HG03097 (cell line): ENCODE measurements around the gene MT1B.

ENCODE experiments used
- ATAC-seq: cut with Tn5 transposase; IDR thresholded peaks from one replicate; pipeline ENCODE4 v1.9.1; 2021; ENCODE audit not compliant: unreplicated experiment, low FRiP score

Gene MT1B

DNA sequence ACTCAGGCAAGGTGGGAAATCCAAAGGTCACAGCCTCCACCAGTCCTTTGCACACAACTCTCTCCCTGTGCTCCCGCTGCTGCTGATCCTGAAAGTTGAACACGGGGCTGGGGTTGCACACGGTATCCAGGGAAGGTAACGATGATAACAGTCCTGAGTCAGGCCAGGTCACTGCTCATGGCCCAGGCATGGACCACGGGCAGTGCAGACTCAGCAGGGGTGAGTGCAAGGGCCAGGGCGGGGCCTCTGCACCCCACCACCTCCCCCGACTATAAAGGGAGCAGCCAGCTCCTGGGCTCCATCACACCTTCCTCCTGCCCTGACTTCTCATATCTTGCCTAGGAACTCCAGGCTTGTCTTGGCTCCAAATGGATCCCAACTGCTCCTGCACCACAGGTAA lies at the start of gene MT1B:
MT1B (plus strand) TSS at position 301 of the 400 bp plus-strand sequence; CDS start at position 369, 68 bp downstream.
- ATAC-seq: no peak

DNA sequence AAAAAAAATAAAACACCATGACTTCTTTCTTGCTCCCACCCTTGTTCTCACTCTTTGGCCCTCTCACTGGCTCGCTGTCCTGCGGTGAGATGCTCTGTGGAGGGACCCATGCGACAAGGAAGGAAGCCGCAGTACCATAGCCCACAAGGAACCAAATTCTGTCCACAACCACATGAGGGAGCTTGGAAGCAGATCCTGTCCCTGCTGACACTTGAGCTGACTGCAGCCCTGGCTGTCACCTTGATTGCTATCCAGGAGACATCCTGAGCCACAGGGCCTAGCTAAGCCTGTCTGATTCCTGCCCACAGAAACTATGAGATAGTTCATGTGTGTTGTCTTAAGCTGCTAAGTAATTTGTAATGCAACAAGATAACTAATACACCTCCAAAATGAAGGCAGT lies 48.1 kb upstream of the MT1B start:
- no peak for ATAC-seq

DNA sequence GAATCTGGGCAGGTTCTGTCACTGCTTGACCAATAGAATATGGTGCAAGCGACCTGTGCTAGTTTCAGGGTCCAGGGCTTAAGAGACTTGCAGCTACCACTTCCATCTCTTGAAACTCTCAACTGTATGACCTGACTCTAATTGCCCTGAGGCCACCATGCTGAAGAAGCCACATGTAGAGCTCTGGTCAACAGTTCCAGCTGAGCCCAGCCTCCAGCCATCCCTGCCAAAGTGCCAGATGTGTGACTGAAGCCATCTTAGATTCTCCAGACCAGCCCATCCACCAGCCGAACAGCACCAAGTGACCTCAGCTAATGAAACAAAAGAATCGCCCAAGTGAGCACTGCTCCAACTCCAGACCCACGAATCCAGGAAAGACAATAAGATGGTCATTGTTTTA lies 46.7 kb upstream of the MT1B start:
- ATAC-seq: no peak

DNA sequence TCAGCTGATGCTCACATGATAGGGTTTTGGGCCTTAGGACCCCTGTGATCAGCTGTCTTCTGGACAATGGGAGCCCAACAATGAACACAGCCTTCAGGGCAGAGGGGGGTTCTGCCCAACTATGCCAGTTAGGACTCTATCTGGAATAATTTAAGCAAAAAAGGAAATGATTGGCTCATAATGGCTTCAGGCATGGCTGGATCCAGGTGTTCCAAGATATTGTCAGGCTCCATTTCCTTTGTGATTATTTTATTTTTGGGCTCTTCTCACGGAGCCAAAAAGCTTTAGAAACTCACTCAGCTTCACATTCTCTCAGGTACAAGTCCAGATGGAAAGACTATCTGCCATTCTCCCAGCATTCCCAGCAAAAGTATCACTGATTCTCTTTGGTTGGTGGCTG lies 46.2 kb upstream of the MT1B start:
- no peak for ATAC-seq

DNA sequence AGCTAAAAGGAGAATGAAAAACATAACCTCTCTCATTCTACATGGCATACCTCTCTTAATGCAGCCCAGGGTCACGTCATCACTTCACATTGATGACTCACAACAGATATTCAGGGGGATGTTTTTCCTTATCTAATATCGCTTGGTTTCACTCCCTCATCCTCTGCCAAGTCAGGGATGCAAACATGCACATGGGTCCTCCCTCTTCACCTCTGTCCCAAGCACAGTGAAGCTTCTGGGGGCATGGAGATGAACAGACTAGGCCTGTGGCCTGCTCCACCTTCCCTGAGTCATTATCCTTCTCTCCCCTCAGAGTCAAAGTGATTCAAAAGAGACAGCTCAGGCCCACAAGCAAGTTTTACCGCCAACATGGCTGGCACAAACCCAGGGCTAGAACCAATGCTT lies 45.6 kb upstream of the MT1B start:
- ATAC-seq: no peak

DNA sequence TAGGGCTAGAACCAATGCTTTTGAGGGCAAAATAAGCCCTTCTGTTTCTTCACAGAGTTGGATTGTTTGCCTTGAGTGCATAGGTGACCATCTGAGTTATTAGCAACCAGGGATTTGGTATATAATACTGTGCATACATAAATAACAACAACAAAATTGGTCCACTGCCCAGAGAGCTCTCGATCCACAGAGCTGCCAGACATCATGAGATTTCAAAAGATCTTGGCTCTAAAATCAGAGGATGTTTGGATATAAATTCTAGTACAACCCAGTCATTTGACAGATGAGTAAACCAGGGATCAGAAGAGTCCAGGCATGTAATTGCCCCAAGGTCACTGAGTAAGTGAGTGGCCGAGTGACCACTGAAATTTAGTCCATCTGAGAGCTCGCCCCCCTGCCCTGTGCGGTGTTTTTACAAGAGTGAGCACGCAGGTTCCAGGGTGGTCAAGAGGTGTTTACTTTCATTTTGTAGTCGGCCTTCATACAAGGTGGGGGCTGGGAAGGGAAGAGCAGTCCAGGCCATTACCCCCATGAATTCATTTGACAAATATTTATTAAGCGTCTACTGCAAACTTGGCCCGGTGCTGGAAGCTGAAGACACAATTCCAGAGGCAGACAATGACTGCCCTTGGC lies 45.1 kb upstream of the MT1B start:
- no peak for ATAC-seq

DNA sequence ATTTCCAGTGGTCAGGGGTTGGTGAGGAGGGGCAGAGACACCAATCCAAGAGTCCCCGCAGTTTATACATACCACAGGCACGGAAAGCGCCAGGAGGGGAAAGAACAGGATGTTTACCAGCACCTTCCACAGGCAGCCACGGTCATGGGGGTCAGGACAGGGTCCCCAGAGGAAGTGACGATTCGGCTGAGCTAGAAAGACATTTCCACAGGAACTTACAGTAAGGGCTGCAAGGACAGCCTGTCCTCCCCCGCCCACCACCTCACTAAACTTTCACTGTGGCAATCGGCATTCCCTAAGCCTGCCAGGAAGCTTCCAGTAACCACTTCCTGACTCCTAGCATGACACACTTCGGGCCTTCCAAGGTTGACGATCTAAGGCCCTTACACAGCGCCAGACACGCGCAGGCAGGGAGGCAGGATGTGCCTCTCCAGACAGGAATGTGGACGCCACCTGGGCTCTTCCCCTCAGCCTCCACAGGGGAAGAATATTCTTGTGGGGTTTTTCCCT lies 44.5 kb upstream of the MT1B start:
- no peak for ATAC-seq

DNA sequence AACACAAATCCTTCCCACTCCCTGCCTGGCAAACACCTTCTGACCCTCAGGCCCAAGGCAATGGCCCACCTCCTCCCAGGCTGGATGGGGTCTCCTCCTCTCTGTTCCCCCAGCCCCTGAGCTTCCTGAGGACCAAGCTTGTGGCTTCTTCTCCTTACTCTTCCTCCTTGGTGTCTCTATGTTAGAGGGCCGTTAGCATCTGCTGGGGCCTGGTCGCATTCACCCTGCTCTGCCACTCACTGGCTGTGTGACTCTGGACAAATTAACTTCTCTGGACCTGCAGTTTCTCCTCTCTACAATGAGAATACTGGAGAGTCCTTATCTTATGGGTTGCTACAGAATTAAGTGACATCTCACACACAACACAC lies 44.0 kb upstream of the MT1B start:
- no peak for ATAC-seq

DNA sequence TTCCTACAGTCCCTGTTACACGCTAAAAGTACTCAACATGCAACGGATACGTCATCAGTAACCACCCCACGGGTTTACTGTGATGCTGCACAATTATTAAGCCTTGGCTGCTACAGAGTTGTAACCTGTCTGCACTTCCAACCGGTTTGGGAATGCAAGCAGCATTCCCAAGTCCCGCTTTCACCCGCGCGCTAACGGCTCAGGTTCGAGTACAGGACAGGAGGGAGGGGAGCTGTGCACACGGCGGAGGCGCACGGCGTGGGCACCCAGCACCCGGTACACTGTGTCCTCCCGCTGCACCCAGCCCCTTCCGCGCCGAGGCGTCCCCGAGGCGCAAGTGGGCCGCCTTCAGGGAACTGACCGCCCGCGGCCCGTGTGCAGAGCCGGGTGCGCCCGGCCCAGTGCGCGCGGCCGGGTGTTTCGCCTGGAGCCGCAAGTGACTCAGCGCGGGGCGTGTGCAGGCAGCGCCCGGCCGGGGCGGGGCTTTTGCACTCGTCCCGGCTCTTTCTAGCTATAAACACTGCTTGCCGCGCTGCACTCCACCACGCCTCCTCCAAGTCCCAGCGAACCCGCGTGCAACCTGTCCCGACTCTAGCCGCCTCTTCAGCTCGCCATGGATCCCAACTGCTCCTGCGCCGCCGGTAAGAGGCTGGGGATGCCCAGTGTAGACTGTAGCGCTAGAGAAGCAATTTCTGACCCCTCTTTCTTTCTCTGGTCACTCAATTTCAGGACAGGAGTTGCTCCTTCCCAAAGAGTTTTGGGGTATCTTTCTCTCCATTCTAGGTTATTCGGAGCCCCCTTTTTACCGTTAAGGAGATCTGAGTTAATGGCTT lies 43.4 kb upstream of the MT1B start, which contains the start of gene MT2A:
MT2A (plus strand) TSS at position 542 of the 833 bp plus-strand sequence; CDS start at position 614, 72 bp downstream.
- peak; percentile 78 for ATAC-seq

DNA sequence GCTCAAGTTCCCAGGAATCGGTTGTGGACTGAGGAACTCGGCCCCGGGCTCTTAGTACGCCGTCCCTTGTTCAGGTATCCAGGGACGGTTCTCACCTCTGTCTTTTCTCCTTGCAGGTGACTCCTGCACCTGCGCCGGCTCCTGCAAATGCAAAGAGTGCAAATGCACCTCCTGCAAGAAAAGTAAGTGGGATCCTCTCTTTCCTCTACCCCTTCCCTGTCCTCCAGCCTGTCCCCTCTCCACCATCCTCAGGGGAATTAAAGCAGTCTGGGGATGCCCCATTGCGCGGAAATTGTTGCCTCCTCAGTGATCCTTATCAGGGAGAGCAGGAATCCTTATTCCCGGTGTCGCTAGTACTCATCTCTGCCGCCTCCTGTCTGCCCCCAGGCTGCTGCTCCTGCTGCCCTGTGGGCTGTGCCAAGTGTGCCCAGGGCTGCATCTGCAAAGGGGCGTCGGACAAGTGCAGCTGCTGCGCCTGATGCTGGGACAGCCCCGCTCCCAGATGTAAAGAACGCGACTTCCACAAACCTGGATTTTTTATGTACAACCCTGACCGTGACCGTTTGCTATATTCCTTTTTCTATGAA lies 42.7 kb upstream of the MT1B start:
- ATAC-seq: peak; percentile 1

DNA sequence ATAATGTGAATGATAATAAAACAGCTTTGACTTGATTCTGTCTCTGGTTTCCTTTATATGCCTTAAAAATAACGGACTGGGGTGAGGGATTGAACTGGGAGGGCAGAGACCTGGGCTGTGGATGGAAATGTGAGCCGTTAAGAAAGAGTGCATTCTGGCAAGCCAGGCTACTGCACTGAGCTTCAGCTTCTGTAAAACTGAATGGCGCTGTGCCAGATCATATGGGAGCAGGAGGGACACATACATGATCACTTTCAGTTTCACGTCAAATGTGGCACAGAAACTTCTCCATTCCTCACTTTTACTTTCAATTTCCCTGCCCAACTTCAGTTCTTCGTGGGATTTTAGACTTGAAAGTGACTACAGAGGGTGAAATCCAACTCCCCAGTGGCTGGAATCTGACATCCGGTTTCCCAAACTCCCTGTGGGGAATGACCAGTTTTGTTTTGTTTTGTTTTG lies 42.2 kb upstream of the MT1B start:
- ATAC-seq: peak; percentile 34

DNA sequence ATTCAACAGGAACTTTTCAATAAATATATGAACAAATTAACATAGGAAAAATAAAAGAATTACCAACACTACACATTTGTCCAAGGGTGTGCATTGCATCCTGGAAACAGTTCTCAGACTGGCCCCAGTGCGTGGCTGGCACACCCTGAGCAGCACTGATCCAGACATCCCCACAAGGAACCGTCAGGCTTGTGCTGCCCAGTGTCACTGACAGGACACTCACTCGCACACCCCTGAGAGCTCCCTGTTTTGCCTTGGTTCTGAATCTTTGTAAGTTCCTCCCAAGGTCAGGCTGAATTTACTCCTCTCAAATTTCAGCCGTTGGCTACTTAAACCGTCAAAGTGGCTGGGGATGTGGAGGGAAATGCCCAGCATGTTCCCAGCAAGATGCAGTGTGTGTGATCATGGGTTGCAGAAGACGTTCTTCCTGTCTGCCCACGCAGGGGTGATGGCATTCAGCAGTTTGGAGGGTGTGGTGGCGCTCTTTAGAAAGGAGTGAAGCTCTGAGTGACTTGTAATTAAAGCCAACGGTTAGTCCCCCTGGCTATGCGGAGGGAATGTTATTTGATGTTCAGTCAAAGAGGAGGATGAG lies 41.6 kb upstream of the MT1B start:
- no peak for ATAC-seq

DNA sequence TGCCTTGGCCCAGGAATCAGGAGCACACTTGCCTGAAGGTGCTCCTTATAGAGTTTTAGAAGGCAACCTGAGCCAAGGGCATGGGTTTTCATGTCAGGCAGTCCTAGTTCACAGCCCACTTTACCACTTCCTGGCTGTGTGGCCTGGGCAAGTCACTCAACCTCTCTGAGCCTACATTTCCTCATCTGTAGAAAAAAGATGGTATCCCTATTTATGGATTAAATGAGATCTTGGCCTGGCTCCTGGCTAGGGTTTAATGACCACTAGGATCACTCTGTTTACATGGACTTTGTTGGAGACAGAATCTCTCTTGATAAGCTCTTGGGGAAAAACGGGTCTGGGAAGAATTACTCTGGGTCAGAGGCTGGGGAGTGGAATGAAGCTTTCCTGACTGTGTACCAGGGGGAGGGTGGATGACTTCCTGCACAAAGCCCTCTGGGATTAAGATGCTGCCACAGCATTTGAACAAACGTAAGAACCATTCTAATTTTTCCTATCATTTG lies 41.0 kb upstream of the MT1B start:
- no peak for ATAC-seq

DNA sequence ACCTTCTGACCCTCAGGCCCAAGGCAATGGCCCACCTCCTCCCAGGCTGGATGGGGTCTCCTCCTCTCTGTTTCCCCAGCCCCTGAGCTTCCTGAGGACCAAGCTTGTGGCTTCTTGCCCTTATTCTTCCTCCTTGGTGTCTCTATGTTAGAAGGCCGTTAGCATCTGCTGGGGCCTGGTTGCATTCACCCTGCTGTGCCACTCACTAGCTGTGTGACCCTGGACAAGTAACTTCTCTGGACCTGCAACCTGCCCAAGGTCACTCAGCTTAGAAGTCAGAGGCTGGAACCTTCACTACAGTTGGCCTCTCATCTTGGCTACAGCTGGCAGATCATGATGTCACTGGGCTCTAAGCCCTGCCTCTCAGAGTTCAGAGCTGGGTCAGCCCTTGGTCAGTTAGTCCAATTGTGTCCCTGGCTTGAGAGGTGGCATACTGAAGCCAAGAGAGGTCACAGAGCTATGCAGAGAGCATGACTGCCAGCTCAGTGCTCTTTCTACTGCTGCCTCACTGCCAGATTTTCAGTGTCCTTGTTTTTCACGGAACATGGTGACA lies 40.3 kb upstream of the MT1B start:
- no peak for ATAC-seq

DNA sequence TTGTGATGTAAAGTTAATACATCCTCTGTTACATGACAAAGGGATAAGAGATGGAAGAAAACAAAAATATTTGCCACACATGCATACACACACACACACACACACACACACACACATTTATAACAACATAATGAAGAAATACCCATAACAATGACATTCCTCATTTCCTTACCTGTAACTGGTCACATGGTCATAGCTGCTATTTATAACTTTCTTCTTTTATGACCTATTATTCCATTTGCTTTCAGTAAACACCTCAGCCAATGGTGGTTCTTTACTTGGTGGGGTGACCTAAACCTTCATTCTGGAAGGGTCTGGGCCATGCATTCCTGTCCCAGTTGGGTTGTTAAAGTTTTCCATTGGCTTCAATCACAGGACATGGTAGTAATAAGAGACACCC lies 38.0 kb upstream of the MT1B start:
- no peak for ATAC-seq

DNA sequence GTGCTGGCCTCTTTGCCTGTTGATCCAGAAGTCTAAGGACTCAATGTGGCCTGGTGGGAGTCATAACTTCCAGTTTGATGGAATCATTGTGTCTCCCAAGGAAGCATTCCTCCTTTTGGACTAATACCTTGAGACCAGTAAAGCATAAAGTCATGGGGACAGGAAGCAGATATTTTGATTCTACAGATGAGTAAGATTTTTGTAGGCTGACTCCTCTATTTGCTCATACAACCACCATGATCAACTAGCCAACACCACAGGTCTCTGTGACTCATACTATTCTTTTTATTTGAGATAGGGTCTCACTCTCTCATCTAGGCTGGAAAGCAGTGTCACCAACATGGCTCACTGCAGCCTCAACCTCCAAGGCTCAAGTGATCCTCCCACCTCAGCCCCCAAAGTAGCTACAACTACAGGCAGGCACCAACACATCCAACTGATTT lies 37.1 kb upstream of the MT1B start:
- ATAC-seq: no peak

DNA sequence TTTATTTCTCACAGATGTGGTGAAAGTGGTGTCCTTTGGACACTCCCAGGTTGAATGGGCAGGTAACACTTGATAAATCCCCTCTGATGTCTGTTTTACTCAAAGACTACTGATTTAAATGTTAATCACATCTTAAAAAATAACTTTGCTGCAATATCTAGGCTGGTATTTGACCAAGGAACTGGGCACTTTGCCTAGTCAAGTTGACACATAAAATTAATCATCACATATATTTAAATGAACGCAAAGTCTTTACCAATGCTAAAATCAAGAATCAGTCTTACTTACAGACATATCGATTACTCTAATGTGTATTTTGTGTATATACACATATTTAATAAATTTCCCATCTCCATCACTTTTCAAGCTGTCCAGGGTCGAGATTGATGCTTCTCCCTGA lies 36.3 kb upstream of the MT1B start:
- no peak for ATAC-seq

DNA sequence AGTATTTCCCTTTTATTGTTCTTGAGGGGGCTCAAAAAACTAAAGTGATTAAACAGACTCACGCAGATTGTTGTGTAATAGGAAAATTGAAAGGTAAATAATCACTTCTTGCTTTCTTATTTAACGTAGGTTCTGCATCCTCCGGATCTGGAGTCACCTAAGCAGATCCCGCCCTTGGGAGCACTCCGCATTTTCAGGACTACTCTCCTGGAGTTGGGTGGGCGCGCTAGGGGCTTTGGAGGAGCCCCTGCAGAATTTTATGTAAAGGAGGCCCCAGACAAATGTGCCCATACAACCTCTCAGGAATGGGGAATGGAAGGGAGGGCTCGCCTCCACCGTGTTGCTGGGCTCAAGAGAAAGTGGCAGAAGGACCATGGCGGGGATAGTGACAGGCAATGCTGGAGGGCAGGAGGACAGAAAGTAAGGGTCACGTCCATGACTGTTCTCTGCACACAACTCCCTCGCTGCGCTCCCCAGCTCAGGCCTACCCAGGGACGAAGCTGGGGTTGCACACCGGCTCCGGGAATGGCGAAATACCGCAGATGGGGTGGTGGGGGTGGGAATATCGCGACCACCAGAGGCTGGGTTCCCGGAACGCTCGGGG lies 35.0 kb upstream of the MT1B start:
- no peak for ATAC-seq

DNA sequence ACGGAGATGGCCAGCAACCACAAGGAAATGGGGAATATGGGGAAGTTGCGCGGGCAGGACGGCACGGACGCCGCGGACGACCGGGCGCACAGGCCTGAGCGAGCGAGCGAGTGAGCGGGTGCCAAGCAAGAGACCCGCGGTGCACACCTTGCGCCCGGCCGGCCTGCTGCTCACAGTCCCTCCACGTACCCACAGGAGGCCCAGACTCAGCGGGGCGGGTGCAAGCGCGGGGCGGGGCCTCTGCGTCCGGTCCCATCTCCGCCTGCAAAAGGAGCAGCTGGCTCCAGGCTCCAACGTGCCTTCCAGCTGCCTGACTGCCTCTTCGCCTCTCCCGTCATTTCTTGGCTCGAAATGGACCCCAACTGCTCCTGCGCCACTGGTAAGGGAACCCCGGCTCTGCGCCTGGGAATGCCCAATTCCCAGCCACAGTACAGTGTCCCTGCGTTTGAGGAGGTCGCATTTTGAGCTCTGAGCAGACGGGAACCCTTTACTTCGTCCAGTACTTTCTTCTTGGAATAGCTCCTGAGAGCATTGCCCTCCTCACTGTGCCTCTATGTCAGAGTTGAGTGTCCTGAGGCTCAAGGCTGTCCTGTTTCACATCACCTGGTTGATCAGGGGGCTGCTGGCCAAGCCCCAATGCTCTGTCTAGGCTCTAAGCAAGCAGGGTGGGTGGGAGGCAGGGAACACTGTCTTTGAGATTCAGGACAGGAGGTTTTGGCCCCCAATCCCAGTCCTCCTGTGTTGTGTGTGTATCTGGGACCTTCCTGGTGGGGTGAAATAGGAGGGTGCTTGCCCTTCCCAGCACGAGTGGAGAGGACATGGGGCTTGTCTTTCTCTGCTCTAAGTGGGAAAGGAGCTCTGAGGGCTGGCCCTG lies 34.2 kb upstream of the MT1B start:
- no peak for ATAC-seq
